ENCODE results near the gene GTF2IRD1.
"Not testable (repeated sequence)": the region's sequence is repeated elsewhere in the genome, so short reads cannot be mapped to it uniquely, and the experiment has no call there.

Gene GTF2IRD1

GRCh38 chr7:74467876-74468275 lies 14.2 kb downstream of the GTF2IRD1 start:
- no peak for DNase-seq (ENCODE audit: low read depth in 1 of 2, low spot score in 1 of 2)

- DNase-seq (ENCODE audit: low read depth in 1 of 2, low spot score in 1 of 2), result no peak
Measured at GRCh38 chr7:74470504-74470903, 16.8 kb downstream of the GTF2IRD1 start.

GRCh38 chr7:74473116-74473515 lies 19.4 kb downstream of the GTF2IRD1 start:
- no peak for DNase-seq (ENCODE audit: low read depth in 1 of 2, low spot score in 1 of 2)

GRCh38 chr7:74474271-74474865 lies 20.7 kb downstream of the GTF2IRD1 start:
- DNase-seq (ENCODE audit: low read depth in 1 of 2, low spot score in 1 of 2), result no peak

GRCh38 chr7:74475243-74475986 lies 21.7 kb downstream of the GTF2IRD1 start:
- no peak for DNase-seq (ENCODE audit: low read depth in 1 of 2, low spot score in 1 of 2)

- DNase-seq (ENCODE audit: low read depth in 1 of 2, low spot score in 1 of 2), result no peak
Measured at GRCh38 chr7:74475987-74476350, 22.3 kb downstream of the GTF2IRD1 start.

- no peak for DNase-seq (ENCODE audit: low read depth in 1 of 2, low spot score in 1 of 2)
Measured at GRCh38 chr7:74476626-74477025, 22.9 kb downstream of the GTF2IRD1 start.

- DNase-seq (ENCODE audit: low read depth in 1 of 2, low spot score in 1 of 2), result no peak
Measured at GRCh38 chr7:74478671-74479065, 25.0 kb downstream of the GTF2IRD1 start.

- DNase-seq (ENCODE audit: low read depth in 1 of 2, low spot score in 1 of 2), result no peak
Measured at GRCh38 chr7:74479066-74479781, 25.5 kb downstream of the GTF2IRD1 start.

- DNase-seq (ENCODE audit: low read depth in 1 of 2, low spot score in 1 of 2), result no peak
Measured at GRCh38 chr7:74479961-74480829, 26.5 kb downstream of the GTF2IRD1 start.

- no peak for DNase-seq (ENCODE audit: low read depth in 1 of 2, low spot score in 1 of 2)
Measured at GRCh38 chr7:74480861-74481417, 27.2 kb downstream of the GTF2IRD1 start.

GRCh38 chr7:74481458-74482196 lies 27.9 kb downstream of the GTF2IRD1 start:
- DNase-seq (ENCODE audit: low read depth in 1 of 2, low spot score in 1 of 2), result no peak

GRCh38 chr7:74482197-74482467 lies 28.4 kb downstream of the GTF2IRD1 start:
- DNase-seq (ENCODE audit: low read depth in 1 of 2, low spot score in 1 of 2), result no peak

GRCh38 chr7:74482629-74483401 lies 29.1 kb downstream of the GTF2IRD1 start:
- DNase-seq (ENCODE audit: low read depth in 1 of 2, low spot score in 1 of 2), result no peak

- no peak for DNase-seq (ENCODE audit: low read depth in 1 of 2, low spot score in 1 of 2)
Measured at GRCh38 chr7:74483402-74484336, 30.0 kb downstream of the GTF2IRD1 start.

GRCh38 chr7:74485611-74486010 lies 31.9 kb downstream of the GTF2IRD1 start:
- DNase-seq (ENCODE audit: low read depth in 1 of 2, low spot score in 1 of 2), result no peak

- not testable (repeated sequence) for DNase-seq (ENCODE audit: low read depth in 1 of 2, low spot score in 1 of 2)
Measured at GRCh38 chr7:74488518-74489030, 34.9 kb downstream of the GTF2IRD1 start.
